Body of pancreas (tissue), 4 donors: ENCODE results near the gene ASB18. TPM values are rescaled to one million over a fixed set of nuclear protein-coding genes. Genes with fewer than 3 reads are reported as not detected.

ENCODE experiments used
- ATAC-seq: fragments of 150-250 bp; one replicate; pipeline ENCODE4 v1.9.1; 2016
- DNase-seq, 4 donors: peaks; one replicate each; pipeline ENCODE4 v3.0.0-alpha.2; 2019
- H3K27ac ChIP-seq, 4 donors: fragments of 200-600 bp; sonication (generic); 1 replicate in 3 of 4; 2 replicates in 1 of 4; pipeline versions ENCODE4 v1.5.1 to v1.6.1; 2016 to 2019; ENCODE audit warnings: mild to moderate bottlenecking in 1 of 4, mixed read lengths in 1 of 4, moderate library complexity in 1 of 4
- H3K27me3 ChIP-seq, 2 donors: fragments of 200-600 bp; sonication (generic); one replicate each; pipeline ENCODE4 v1.6.0; 2016; ENCODE audit warnings: mild to moderate bottlenecking in 1 of 2
- H3K36me3 ChIP-seq, 2 donors: fragments of 200-600 bp; sonication (generic); replicated peaks in 1 of 2; 2 replicates each; pipeline ENCODE4 v1.5.1; 2016; ENCODE audit warnings: low read depth in 2 of 2; ENCODE audit not compliant: insufficient read depth in 1 of 2
- H3K4me1 ChIP-seq: fragments of 200-600 bp; sonication (generic); one replicate; pipeline ENCODE4 v1.6.0; 2016
- H3K4me3 ChIP-seq, 2 donors: fragments of 200-600 bp; sonication (generic); 1 replicate in 1 of 2; 2 replicates in 1 of 2; pipeline ENCODE4 v1.5.1; 2016 to 2019
- H3K9me3 ChIP-seq, 3 donors: fragments of 200-600 bp; sonication (generic); 1 replicate in 2 of 3; 2 replicates in 1 of 3; pipeline ENCODE4 v1.5.1; 2016
- POLR2A ChIP-seq, 3 donors: fragments of 450-650 bp; IDR thresholded peaks; one replicate each; pipeline ENCODE4 v1.6.1; 2016; ENCODE audit warnings: antibody characterized with exemption in 3 of 3, mild to moderate bottlenecking in 2 of 3
- WGBS, 2 donors: methylation state at CpG; one replicate each; pipeline ENCODE4 v1.1.5; 2017; 5-methylcytosine and 5-hydroxymethylcytosine counted together
- intact Hi-C: fragments of 100-400 bp; cut with DNase I; formaldehyde crosslinking; loops from one replicate; pipeline ENCODE4 v1.15.1; 2023
- total RNA-seq, 2 donors: library from RNA; depleted of rRNA; stranded (reverse); fragments of >200 nt; gene quantifications; one replicate each; pipeline ENCODE4 v1.1.0, GENCODE V29; 2016
- TF ChIP-seq, protein P1 (sequence below), 7 experiments: fragments of 450-650 bp in 4 of 7; fragments of 200-600 bp in 3 of 7; sonication (generic) in 3 of 7; IDR thresholded peaks; one replicate each; pipeline ENCODE4 v1.5.1; 2016 to 2019; ENCODE audit warnings: antibody characterized with exemption in 7 of 7

Gene ASB18
- total RNA-seq, 2 donors from 2014 or later = not detected

- ATAC-seq (no peak), DNase-seq (no peak)
- TF ChIP-seq, protein P1, sequence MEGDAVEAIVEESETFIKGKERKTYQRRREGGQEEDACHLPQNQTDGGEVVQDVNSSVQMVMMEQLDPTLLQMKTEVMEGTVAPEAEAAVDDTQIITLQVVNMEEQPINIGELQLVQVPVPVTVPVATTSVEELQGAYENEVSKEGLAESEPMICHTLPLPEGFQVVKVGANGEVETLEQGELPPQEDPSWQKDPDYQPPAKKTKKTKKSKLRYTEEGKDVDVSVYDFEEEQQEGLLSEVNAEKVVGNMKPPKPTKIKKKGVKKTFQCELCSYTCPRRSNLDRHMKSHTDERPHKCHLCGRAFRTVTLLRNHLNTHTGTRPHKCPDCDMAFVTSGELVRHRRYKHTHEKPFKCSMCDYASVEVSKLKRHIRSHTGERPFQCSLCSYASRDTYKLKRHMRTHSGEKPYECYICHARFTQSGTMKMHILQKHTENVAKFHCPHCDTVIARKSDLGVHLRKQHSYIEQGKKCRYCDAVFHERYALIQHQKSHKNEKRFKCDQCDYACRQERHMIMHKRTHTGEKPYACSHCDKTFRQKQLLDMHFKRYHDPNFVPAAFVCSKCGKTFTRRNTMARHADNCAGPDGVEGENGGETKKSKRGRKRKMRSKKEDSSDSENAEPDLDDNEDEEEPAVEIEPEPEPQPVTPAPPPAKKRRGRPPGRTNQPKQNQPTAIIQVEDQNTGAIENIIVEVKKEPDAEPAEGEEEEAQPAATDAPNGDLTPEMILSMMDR (IDR thresholded peaks at IDR 0.05) = no peak
- no peak for TF ChIP-seq POLR2A (IDR thresholded peaks at IDR 0.05)
- no peak overlapping the region for H3K27ac ChIP-seq
- H3K36me3 ChIP-seq = no peaks in the 10 kb centered on the region
- H3K9me3 ChIP-seq = no peaks in the 10 kb centered on the region
- H3K4me1 ChIP-seq = no peaks in the 10 kb centered on the region
- 48 to 67% methylated on average over 2 of the region's 2 CpGs for WGBS, 2 donors
- no peaks in the 10 kb centered on the region for H3K27me3 ChIP-seq
- no peak overlapping the region for H3K4me3 ChIP-seq
- intact Hi-C loops = no loop called here
Observed at GRCh38 chr2:236223675-236224074, 40.5 kb downstream of the ASB18 start.

DNA sequence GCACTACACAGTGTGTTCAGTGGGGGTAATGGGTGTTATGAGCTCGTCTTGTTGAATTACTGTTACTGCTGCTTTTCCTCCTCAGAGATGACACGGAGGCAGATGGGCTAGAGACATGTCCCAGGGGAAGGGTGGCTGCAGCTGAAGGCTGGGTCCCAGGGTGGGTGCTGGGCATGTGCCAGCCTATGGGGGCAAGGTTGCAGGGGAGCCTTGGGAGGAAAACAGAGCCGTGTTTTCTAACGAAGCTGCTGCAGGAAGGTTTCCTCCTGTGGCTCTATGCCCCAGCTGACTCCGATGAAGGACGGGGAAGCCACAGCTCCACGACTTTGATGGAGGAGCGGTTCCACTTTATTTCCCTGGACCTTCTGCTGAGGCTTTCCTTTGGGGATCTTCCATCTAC lies 42.4 kb downstream of the ASB18 start:
- ATAC-seq = no peak
- Histone ChIP-seq H3K36me3 (no peaks in the 10 kb centered on the region), H3K4me3 (no peak overlapping the region), H3K4me1 (no peaks in the 10 kb centered on the region), H3K9me3 (no peaks in the 10 kb centered on the region), H3K27me3 (no peaks in the 10 kb centered on the region), H3K27ac (no peak overlapping the region)
- intact Hi-C loops = no loop called here
- 75% methylated on average over 8 of the region's 8 CpGs for WGBS, 2 donors
- TF ChIP-seq POLR2A (IDR thresholded peaks at IDR 0.05) = no peak
- TF ChIP-seq, protein P1 (IDR thresholded peaks at IDR 0.05) = no peak
- no peak for DNase-seq

GRCh38 chr2:236219411-236219810 lies 44.8 kb downstream of the ASB18 start:
- WGBS, 2 donors = 57 to 58% methylated on average over 3 of the region's 3 CpGs
- Histone ChIP-seq H3K27me3 (no peaks in the 10 kb centered on the region), H3K4me3 (no peak overlapping the region), H3K27ac (no peak overlapping the region), H3K4me1 (no peaks in the 10 kb centered on the region), H3K36me3 (no peaks in the 10 kb centered on the region), H3K9me3 (no peaks in the 10 kb centered on the region)
- TF ChIP-seq POLR2A (IDR thresholded peaks at IDR 0.05) = no peak
- TF ChIP-seq, protein P1 (IDR thresholded peaks at IDR 0.05) = no peak
- no peak for DNase-seq
- intact Hi-C loops = no loop called here
- ATAC-seq = no peak

DNA sequence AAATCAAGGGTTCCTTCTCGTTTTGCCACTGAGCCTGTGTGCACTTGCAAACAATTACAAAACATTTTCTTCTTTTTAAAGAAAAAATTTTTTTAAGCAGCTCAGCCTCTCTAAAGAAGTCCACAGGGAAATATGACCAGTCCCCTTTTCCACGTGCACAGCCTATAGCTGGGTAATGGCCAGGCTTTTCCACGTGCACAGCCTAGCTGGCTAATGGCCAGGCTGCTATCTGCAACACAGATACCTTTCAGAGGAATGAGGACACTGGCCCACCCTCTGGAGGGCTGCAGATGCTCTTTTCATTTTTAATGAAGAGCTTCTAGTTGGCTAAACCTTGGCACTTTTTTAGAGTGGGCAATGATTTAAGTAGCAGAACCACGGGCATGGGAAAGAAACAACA lies 46.3 kb downstream of the ASB18 start:
- ATAC-seq (no peak), DNase-seq (no peak)
- intact Hi-C loops = no loop called here
- no peaks in the 10 kb centered on the region for H3K9me3 ChIP-seq
- 26% methylated on average over 4 of the region's 4 CpGs for WGBS, 2 donors
- H3K27ac ChIP-seq = no peak overlapping the region
- H3K36me3 ChIP-seq = no peaks in the 10 kb centered on the region
- TF ChIP-seq POLR2A (IDR thresholded peaks at IDR 0.05) = no peak
- TF ChIP-seq, protein P1 (IDR thresholded peaks at IDR 0.05) = no peak
- no peaks in the 10 kb centered on the region for H3K4me1 ChIP-seq
- no peaks in the 10 kb centered on the region for H3K27me3 ChIP-seq
- no peak overlapping the region for H3K4me3 ChIP-seq

- no peaks in the 10 kb centered on the region for H3K9me3 ChIP-seq
- TF ChIP-seq, protein P1 (IDR thresholded peaks at IDR 0.05) = no peak
- TF ChIP-seq POLR2A (IDR thresholded peaks at IDR 0.05) = no peak
- H3K27me3 ChIP-seq = no peaks in the 10 kb centered on the region
- H3K27ac ChIP-seq = no peak overlapping the region
- no peaks in the 10 kb centered on the region for H3K36me3 ChIP-seq
- no peak overlapping the region for H3K4me3 ChIP-seq
- ATAC-seq = no peak
- DNase-seq = no peak
- WGBS, 2 donors = 78 to 81% methylated on average over 6 to 7 of the region's 7 CpGs
- intact Hi-C loops = no loop called here
- no peaks in the 10 kb centered on the region for H3K4me1 ChIP-seq
Observed at GRCh38 chr2:236216711-236217110, 47.5 kb downstream of the ASB18 start.
